ENCODE measurements around the gene CCT5.
"Not testable (repeated sequence)": the region's sequence is repeated elsewhere in the genome, so short reads cannot be mapped to it uniquely, and the experiment has no call there.

CCT5 gene

GRCh38 chr5:10247217-10247616 is 2.9 kb upstream of the CCT5 start:
- DNase-seq: not testable (repeated sequence)

GRCh38 chr5:10248378-10249260 is 1.5 kb upstream of the CCT5 start:
- no peak for DNase-seq

- DNase-seq: no peak
Measured at GRCh38 chr5:10250806-10251276, 761 bp downstream of the CCT5 start.

GRCh38 chr5:10251405-10251804 is 1.3 kb downstream of the CCT5 start:
- no peak for DNase-seq

GRCh38 chr5:10253390-10253789 is 3.3 kb downstream of the CCT5 start:
- no peak for DNase-seq

- DNase-seq: no peak
Measured at GRCh38 chr5:10254686-10255085, 4.6 kb downstream of the CCT5 start.

GRCh38 chr5:10257870-10258269 is 7.8 kb downstream of the CCT5 start:
- DNase-seq: no peak

- DNase-seq: no peak
Measured at GRCh38 chr5:10259899-10260298, 9.8 kb downstream of the CCT5 start.

- no peak for DNase-seq
Measured at GRCh38 chr5:10261065-10261464, 11.0 kb downstream of the CCT5 start.

GRCh38 chr5:10262121-10262774 is 12.2 kb downstream of the CCT5 start:
- no peak for DNase-seq

- DNase-seq: no peak
Measured at GRCh38 chr5:10262995-10263394, 12.9 kb downstream of the CCT5 start.

- no peak for DNase-seq
Measured at GRCh38 chr5:10264604-10265003, 14.5 kb downstream of the CCT5 start.

- no peak for DNase-seq
Measured at GRCh38 chr5:10265245-10266109, 15.4 kb downstream of the CCT5 start.

GRCh38 chr5:10266137-10266536 is 16.1 kb downstream of the CCT5 start:
- no peak for DNase-seq

GRCh38 chr5:10266839-10267238 is 16.8 kb downstream of the CCT5 start:
- DNase-seq: no peak

- no peak for DNase-seq
Measured at GRCh38 chr5:10268100-10268499, 18.0 kb downstream of the CCT5 start.

GRCh38 chr5:10272053-10272874 is 22.2 kb downstream of the CCT5 start:
- DNase-seq: no peak

- DNase-seq: not testable (repeated sequence)
Measured at GRCh38 chr5:10272875-10273209, 22.8 kb downstream of the CCT5 start.

- DNase-seq: no peak
Measured at GRCh38 chr5:10275460-10275859, 25.4 kb downstream of the CCT5 start.

- DNase-seq: no peak
Measured at GRCh38 chr5:10275991-10276390, 25.9 kb downstream of the CCT5 start.

- DNase-seq: no peak
Measured at GRCh38 chr5:10276691-10277090, 26.6 kb downstream of the CCT5 start.

Data from DMS 273 treated with DMSO at 0.1 percent for 48 hours (cell line).